ENCODE measurements around the gene SLC2A13. TPM values are rescaled to one million over a fixed set of nuclear protein-coding genes. Genes with fewer than 3 reads are reported as not detected.

SLC2A13 gene
- polyA plus RNA-seq, 3 donors, result 2.2 to 2.9 (median 2.5) TPM

- Histone ChIP-seq H3K4me1 (ENCODE audit: control insufficient read depth in 1 of 2, insufficient read depth in 2 of 2, low read length in 2 of 2) (no peaks in the 10 kb centered on the region), H3K9me3 (replicated peaks in 1 of 2; ENCODE audit: control insufficient read depth in 1 of 2, insufficient read depth in 1 of 2, low read length in 2 of 2) (no peaks in the 10 kb centered on the region), H2AFZ (ENCODE audit: insufficient read depth, low read depth, low read length, poor library complexity, severe bottlenecking) (no peak overlapping the region), H3K4me2 (replicated peaks; ENCODE audit: extremely low read depth, low read length, poor library complexity, severe bottlenecking) (no peak overlapping the region), H3K27ac (ENCODE audit: low read depth in 1 of 2, low read length in 2 of 2) (no peak overlapping the region), H3K4me3 (replicated peaks in 1 of 3; ENCODE audit: low read depth in 2 of 3, low read length in 3 of 3) (no peak overlapping the region), H4K20me1 (ENCODE audit: insufficient read depth, low read length) (no peaks in the 10 kb centered on the region), H3K27me3 (ENCODE audit: control insufficient read depth in 2 of 2, insufficient read depth in 2 of 2, low read length in 2 of 2) (no peaks in the 10 kb centered on the region), H3K79me2 (ENCODE audit: insufficient read depth, low read length) (no peaks in the 10 kb centered on the region), H3K36me3 (replicated peaks in 1 of 2; ENCODE audit: control insufficient read depth in 1 of 2, insufficient read depth in 2 of 2, low read length in 2 of 2) (no peaks in the 10 kb centered on the region), H3K9ac (ENCODE audit: insufficient read depth, low read length, poor library complexity, severe bottlenecking) (no peak overlapping the region)
- TF ChIP-seq, protein P1, sequence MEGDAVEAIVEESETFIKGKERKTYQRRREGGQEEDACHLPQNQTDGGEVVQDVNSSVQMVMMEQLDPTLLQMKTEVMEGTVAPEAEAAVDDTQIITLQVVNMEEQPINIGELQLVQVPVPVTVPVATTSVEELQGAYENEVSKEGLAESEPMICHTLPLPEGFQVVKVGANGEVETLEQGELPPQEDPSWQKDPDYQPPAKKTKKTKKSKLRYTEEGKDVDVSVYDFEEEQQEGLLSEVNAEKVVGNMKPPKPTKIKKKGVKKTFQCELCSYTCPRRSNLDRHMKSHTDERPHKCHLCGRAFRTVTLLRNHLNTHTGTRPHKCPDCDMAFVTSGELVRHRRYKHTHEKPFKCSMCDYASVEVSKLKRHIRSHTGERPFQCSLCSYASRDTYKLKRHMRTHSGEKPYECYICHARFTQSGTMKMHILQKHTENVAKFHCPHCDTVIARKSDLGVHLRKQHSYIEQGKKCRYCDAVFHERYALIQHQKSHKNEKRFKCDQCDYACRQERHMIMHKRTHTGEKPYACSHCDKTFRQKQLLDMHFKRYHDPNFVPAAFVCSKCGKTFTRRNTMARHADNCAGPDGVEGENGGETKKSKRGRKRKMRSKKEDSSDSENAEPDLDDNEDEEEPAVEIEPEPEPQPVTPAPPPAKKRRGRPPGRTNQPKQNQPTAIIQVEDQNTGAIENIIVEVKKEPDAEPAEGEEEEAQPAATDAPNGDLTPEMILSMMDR (IDR thresholded peaks at IDR 0.05), result no peak
- WGBS (ENCODE audit: insufficient coverage), result no CpG with 5 or more reads among the region's 2 CpGs
- Mint-ChIP-seq H3K36me3 (no peaks in the 10 kb centered on the region), H3K4me1 (no peaks in the 10 kb centered on the region), H3K27ac (no peak overlapping the region), H3K27me3 (ENCODE audit: low read depth in 3 of 3) (peaks cover 0 to 1% (median 0%) of the 10 kb centered on the region in 3 donors), H3K9me3 (peaks cover 2 to 10% (median 6%) of the 10 kb centered on the region in 7 donors), H3K4me3 (no peak overlapping the region)
- intact Hi-C loops (cut with micrococcal nuclease), result no loop called here
- no peak for DNase-seq
These were observed 139.2 kb downstream of the SLC2A13 start for GRCh38 chr12:39966721-39967120.

GRCh38 chr12:39966256-39966655, 139.6 kb downstream of the SLC2A13 start:
- no peak overlapping the region for H3K27ac Mint-ChIP-seq

More at GRCh38 chr12:39966256-39966655, 139.6 kb downstream of the SLC2A13 start:
- H3K79me2 ChIP-seq (ENCODE audit: insufficient read depth, low read length), result no peaks in the 10 kb centered on the region
- no peak overlapping the region for H2AFZ ChIP-seq (ENCODE audit: insufficient read depth, low read depth, low read length, poor library complexity, severe bottlenecking)
- H3K36me3 Mint-ChIP-seq, result no peaks in the 10 kb centered on the region
- H3K4me1 ChIP-seq (ENCODE audit: control insufficient read depth in 1 of 2, insufficient read depth in 2 of 2, low read length in 2 of 2), result no peaks in the 10 kb centered on the region
- WGBS (ENCODE audit: insufficient coverage), result no CpG with 5 or more reads among the region's 2 CpGs
- no peak overlapping the region for H3K4me3 Mint-ChIP-seq
- no peak overlapping the region for H3K4me3 ChIP-seq (replicated peaks in 1 of 3; ENCODE audit: low read depth in 2 of 3, low read length in 3 of 3)
- intact Hi-C loops (cut with micrococcal nuclease), result no loop called here
- H3K4me2 ChIP-seq (replicated peaks; ENCODE audit: extremely low read depth, low read length, poor library complexity, severe bottlenecking), result no peak overlapping the region
- TF ChIP-seq, protein P1 (IDR thresholded peaks at IDR 0.05), result no peak
- peaks cover 2 to 12% (median 4%) of the 10 kb centered on the region in 7 donors for H3K9me3 Mint-ChIP-seq
- peaks cover 0 to 1% (median 0%) of the 10 kb centered on the region in 3 donors for H3K27me3 Mint-ChIP-seq (ENCODE audit: low read depth in 3 of 3)
- H3K36me3 ChIP-seq (replicated peaks in 1 of 2; ENCODE audit: control insufficient read depth in 1 of 2, insufficient read depth in 2 of 2, low read length in 2 of 2), result no peaks in the 10 kb centered on the region
- H3K27ac ChIP-seq (ENCODE audit: low read depth in 1 of 2, low read length in 2 of 2), result no peak overlapping the region
- H3K9ac ChIP-seq (ENCODE audit: insufficient read depth, low read length, poor library complexity, severe bottlenecking), result no peak overlapping the region
- H4K20me1 ChIP-seq (ENCODE audit: insufficient read depth, low read length), result no peaks in the 10 kb centered on the region
- no peaks in the 10 kb centered on the region for H3K9me3 ChIP-seq (replicated peaks in 1 of 2; ENCODE audit: control insufficient read depth in 1 of 2, insufficient read depth in 1 of 2, low read length in 2 of 2)
- H3K27me3 ChIP-seq (ENCODE audit: control insufficient read depth in 2 of 2, insufficient read depth in 2 of 2, low read length in 2 of 2), result no peaks in the 10 kb centered on the region
- H3K4me1 Mint-ChIP-seq, result no peaks in the 10 kb centered on the region
- no peak for DNase-seq
